Hepatocyte (in vitro differentiated cells): ENCODE data around the gene P2RX4.
"Not testable (repeated sequence)": the region's sequence is repeated elsewhere in the genome, so short reads cannot be mapped to it uniquely, and the experiment has no call there.

Experiments
- EZH2 ChIP-seq: fragments of 200-600 bp; sonication (generic); IDR thresholded peaks from 2 replicates; pipeline ENCODE4 v1.6.1; 2016; ENCODE audit warnings: antibody characterized with exemption, mild to moderate bottlenecking, borderline replicate concordance
- TF ChIP-seq, protein P1 (sequence below): fragments of 200-600 bp; sonication (generic); IDR thresholded peaks from 2 replicates; pipeline ENCODE4 v1.5.1; 2016; ENCODE audit warnings: antibody characterized with exemption, mild to moderate bottlenecking; ENCODE audit not compliant: poor library complexity

DNA sequence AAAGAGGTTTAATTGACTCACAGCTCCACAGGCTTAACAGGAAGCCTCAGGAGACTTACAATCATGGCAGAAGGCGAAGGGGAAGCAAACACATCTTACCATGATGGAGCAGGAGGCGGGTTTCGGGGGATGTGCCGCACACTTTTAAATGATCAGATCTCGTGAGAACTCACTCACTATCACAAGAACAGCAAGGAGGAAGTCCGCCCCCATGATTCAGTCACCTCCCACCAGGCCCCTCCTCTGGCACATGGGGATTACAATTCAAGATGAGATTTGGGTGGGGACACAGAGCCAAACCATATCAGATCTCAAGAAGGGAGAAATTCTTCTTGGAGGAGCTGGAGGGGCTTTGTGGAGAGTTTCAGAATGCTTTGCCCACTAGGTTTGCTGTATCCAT, 45.1 kb upstream of the P2RX4 start:
- TF ChIP-seq EZH2 = not testable (repeated sequence)
- TF ChIP-seq, protein P1, sequence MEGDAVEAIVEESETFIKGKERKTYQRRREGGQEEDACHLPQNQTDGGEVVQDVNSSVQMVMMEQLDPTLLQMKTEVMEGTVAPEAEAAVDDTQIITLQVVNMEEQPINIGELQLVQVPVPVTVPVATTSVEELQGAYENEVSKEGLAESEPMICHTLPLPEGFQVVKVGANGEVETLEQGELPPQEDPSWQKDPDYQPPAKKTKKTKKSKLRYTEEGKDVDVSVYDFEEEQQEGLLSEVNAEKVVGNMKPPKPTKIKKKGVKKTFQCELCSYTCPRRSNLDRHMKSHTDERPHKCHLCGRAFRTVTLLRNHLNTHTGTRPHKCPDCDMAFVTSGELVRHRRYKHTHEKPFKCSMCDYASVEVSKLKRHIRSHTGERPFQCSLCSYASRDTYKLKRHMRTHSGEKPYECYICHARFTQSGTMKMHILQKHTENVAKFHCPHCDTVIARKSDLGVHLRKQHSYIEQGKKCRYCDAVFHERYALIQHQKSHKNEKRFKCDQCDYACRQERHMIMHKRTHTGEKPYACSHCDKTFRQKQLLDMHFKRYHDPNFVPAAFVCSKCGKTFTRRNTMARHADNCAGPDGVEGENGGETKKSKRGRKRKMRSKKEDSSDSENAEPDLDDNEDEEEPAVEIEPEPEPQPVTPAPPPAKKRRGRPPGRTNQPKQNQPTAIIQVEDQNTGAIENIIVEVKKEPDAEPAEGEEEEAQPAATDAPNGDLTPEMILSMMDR = not testable (repeated sequence)
